Measurements from ENCODE around the gene PRL. TPM values are rescaled to one million over a fixed set of nuclear protein-coding genes. Genes with fewer than 3 reads are reported as not detected.

The PRL gene
- total and polyA plus RNA-seq, 2 donors (not counting 1 experiment from before 2014, with no cell fraction given) = not detected

DNA sequence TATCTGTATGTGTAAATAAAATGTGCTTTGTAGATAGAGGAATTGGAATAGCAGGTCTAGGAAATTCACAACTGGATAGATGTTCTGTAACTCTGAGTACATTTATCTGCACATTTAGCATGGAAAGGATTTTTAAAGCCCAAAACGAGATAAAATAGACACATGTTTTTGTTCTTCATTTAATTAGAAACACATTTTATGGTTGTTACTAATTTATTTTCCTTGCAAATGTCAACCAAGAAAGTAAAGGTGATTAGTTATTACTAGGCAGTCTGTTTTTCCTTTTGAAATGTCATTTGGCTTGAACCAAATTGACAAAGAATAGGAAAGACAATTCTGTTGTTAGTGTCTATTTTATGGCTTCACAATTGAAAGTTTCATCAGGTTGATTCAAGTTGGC is 769 bp downstream of the PRL start:
- no peak for DNase-seq (ENCODE audit: low read depth in 2 of 2)
- no peak for TF ChIP-seq EZH2 (IDR thresholded peaks at IDR 0.05; ENCODE audit: low read length, missing control alignments)
- no peak for TF ChIP-seq CTCF (conservative IDR thresholded peaks at IDR 0.05 in 1 of 2, IDR thresholded peaks at IDR 0.05 in 1 of 2; ENCODE audit: low read depth in 1 of 2, low read length in 2 of 2)
- no peak overlapping the region for H3K4me3 ChIP-seq (replicated peaks in 1 of 4; ENCODE audit: control extremely low read depth in 1 of 4, insufficient read depth in 1 of 4, low read depth in 3 of 4, low read length in 4 of 4)

GRCh38 chr6:22295145-22295544 is 1.7 kb downstream of the PRL start:
- no peak for DNase-seq (ENCODE audit: low read depth in 2 of 2)

More for the DNA sequence above, 769 bp downstream of the PRL start:
- H3K9me3 ChIP-seq (ENCODE audit: control insufficient read depth, insufficient read depth, low read depth, low read length) = no peaks in the 10 kb centered on the region
- H3K4me2 ChIP-seq (ENCODE audit: extremely low read depth, insufficient read depth, low read length) = no peak overlapping the region
- no peak overlapping the region for H2AFZ ChIP-seq (ENCODE audit: low read length)
- H3K79me2 ChIP-seq (ENCODE audit: control insufficient read depth, insufficient read depth, low read length) = no peaks in the 10 kb centered on the region
- H3K36me3 ChIP-seq (ENCODE audit: control insufficient read depth, insufficient read depth, low read length) = no peaks in the 10 kb centered on the region
- no peaks in the 10 kb centered on the region for H3K4me1 ChIP-seq (ENCODE audit: control insufficient read depth, extremely low read depth, insufficient read depth, low read length)
- no peaks in the 10 kb centered on the region for H4K20me1 ChIP-seq (ENCODE audit: control insufficient read depth, extremely low read depth, insufficient read depth, low read length)
- H3K27me3 ChIP-seq (ENCODE audit: control insufficient read depth, insufficient read depth, low read length) = no peaks in the 10 kb centered on the region
- H3K9ac ChIP-seq (ENCODE audit: insufficient read depth, low read length) = no peak overlapping the region
- no peak overlapping the region for H3K27ac ChIP-seq (ENCODE audit: insufficient read depth, low read length)

DNA sequence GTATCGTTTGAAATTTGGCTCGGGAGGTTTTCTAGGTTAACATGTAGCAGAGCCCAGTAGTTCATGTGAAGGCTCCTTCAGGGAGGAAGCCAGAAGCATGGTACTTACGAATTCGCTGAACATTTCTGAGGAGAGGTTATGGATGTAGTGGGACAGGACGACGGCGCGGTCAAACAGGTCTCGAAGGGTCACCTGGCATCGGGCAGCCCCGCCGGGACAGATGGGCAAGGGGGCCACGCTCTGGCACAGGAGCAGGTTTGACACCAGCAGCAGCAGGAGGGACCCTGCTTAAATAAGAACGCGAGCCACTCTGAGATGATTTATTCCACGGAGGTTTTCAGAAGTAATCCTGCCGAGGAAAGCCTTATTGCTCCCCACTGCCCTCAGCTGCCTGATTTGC is 2.5 kb downstream of the PRL start:
- Histone ChIP-seq H3K9ac (ENCODE audit: insufficient read depth, low read length) (no peak overlapping the region), H3K4me3 (replicated peaks in 1 of 4; ENCODE audit: control extremely low read depth in 1 of 4, insufficient read depth in 1 of 4, low read depth in 3 of 4, low read length in 4 of 4) (no peak overlapping the region), H4K20me1 (ENCODE audit: control insufficient read depth, extremely low read depth, insufficient read depth, low read length) (no peaks in the 10 kb centered on the region), H3K4me2 (ENCODE audit: extremely low read depth, insufficient read depth, low read length) (no peak overlapping the region), H3K27ac (ENCODE audit: insufficient read depth, low read length) (no peak overlapping the region), H3K79me2 (ENCODE audit: control insufficient read depth, insufficient read depth, low read length) (no peaks in the 10 kb centered on the region), H3K27me3 (ENCODE audit: control insufficient read depth, insufficient read depth, low read length) (no peaks in the 10 kb centered on the region), H2AFZ (ENCODE audit: low read length) (no peak overlapping the region), H3K36me3 (ENCODE audit: control insufficient read depth, insufficient read depth, low read length) (no peaks in the 10 kb centered on the region), H3K4me1 (ENCODE audit: control insufficient read depth, extremely low read depth, insufficient read depth, low read length) (no peaks in the 10 kb centered on the region), H3K9me3 (ENCODE audit: control insufficient read depth, insufficient read depth, low read depth, low read length) (no peaks in the 10 kb centered on the region)
- no peak for DNase-seq (ENCODE audit: low read depth in 2 of 2)
- TF ChIP-seq EZH2 (IDR thresholded peaks at IDR 0.05; ENCODE audit: low read length, missing control alignments) = no peak
- TF ChIP-seq CTCF (conservative IDR thresholded peaks at IDR 0.05 in 1 of 2, IDR thresholded peaks at IDR 0.05 in 1 of 2; ENCODE audit: low read depth in 1 of 2, low read length in 2 of 2) = no peak

More at GRCh38 chr6:22295145-22295544, 1.7 kb downstream of the PRL start:
- H3K4me2 ChIP-seq (ENCODE audit: extremely low read depth, insufficient read depth, low read length) = no peak overlapping the region
- no peaks in the 10 kb centered on the region for H4K20me1 ChIP-seq (ENCODE audit: control insufficient read depth, extremely low read depth, insufficient read depth, low read length)
- no peaks in the 10 kb centered on the region for H3K9me3 ChIP-seq (ENCODE audit: control insufficient read depth, insufficient read depth, low read depth, low read length)
- no peaks in the 10 kb centered on the region for H3K4me1 ChIP-seq (ENCODE audit: control insufficient read depth, extremely low read depth, insufficient read depth, low read length)
- TF ChIP-seq EZH2 (IDR thresholded peaks at IDR 0.05; ENCODE audit: low read length, missing control alignments) (no peak), CTCF (conservative IDR thresholded peaks at IDR 0.05 in 1 of 2, IDR thresholded peaks at IDR 0.05 in 1 of 2; ENCODE audit: low read depth in 1 of 2, low read length in 2 of 2) (no peak)
- no peaks in the 10 kb centered on the region for H3K79me2 ChIP-seq (ENCODE audit: control insufficient read depth, insufficient read depth, low read length)
- no peaks in the 10 kb centered on the region for H3K27me3 ChIP-seq (ENCODE audit: control insufficient read depth, insufficient read depth, low read length)
- no peaks in the 10 kb centered on the region for H3K36me3 ChIP-seq (ENCODE audit: control insufficient read depth, insufficient read depth, low read length)
- no peak overlapping the region for H3K4me3 ChIP-seq (replicated peaks in 1 of 4; ENCODE audit: control extremely low read depth in 1 of 4, insufficient read depth in 1 of 4, low read depth in 3 of 4, low read length in 4 of 4)
- H2AFZ ChIP-seq (ENCODE audit: low read length) = no peak overlapping the region
- no peak overlapping the region for H3K27ac ChIP-seq (ENCODE audit: insufficient read depth, low read length)
- no peak overlapping the region for H3K9ac ChIP-seq (ENCODE audit: insufficient read depth, low read length)
